Activated CD4-positive, alpha-beta T cell treated with anti-CD3 and anti-CD28 coated beads, Interleukin-2, amount 50 U/mL, for 4 hours (primary cell): ENCODE data around the gene CCDC68.
"Not testable (repeated sequence)": the region's sequence is repeated elsewhere in the genome, so short reads cannot be mapped to it uniquely, and the experiment has no call there.

Experiments used
- DNase-seq, 2 experiments: peaks; one replicate each; pipeline ENCODE4 v3.0.0-alpha.2; 2020

The CCDC68 gene

DNA sequence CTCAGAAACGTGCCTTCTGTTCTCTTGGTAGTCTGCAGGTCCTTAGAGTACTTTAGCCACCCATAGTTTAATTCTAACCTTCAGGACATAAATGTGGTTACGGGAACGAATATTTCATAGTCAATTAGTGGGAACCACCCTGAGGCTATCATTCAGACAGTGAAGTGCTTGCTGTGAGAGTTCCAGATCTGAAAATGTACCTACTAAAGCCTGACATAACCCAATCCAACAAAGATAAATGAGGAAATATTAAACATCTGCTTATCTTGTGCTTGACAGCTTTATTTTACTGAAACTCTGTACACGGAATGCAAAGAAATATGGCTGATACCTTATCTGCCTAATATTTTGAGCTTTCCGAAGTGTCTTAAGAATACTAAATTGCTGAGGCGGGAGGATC is 88.0 kb downstream of the CCDC68 start:
- DNase-seq: no peak

DNA sequence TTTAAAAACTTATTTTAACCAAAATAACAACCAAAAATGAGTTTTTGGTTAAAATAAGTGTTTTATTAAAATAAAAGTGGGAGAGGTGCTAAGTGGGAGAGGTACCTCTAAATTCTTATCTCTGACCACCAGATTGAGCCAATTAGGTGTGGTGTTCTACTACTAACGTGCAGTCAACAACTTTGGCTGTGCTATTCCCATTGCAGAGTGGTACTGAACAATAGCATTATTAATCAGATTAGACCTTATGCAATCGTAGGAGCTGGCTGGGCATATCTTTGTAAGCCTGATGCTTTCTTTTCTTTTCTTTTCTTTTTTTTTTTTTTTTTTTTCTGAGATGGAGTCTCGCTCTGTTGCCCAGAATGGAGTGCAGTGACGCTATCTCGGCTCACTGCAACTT is 92.1 kb downstream of the CCDC68 start:
- no peak for DNase-seq

DNA sequence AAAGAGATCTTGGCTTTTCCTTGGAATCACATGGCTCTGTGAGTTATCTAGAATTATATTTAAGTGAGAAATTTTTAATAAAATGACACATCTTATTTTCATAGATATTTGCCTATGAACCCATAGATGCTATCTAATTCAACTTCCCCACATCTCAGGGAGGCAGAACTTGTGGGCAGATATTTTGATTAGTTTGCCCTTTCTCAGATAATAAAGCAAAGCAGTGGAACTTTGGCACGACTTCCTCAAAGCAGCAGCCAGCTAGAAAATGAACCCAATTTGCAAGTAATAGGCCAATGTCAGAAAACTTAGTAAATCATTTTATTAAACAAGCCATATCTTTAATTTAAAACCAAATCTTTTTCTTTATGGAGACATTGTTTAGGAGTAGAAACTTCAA is 98.3 kb downstream of the CCDC68 start:
- DNase-seq: no peak

DNA sequence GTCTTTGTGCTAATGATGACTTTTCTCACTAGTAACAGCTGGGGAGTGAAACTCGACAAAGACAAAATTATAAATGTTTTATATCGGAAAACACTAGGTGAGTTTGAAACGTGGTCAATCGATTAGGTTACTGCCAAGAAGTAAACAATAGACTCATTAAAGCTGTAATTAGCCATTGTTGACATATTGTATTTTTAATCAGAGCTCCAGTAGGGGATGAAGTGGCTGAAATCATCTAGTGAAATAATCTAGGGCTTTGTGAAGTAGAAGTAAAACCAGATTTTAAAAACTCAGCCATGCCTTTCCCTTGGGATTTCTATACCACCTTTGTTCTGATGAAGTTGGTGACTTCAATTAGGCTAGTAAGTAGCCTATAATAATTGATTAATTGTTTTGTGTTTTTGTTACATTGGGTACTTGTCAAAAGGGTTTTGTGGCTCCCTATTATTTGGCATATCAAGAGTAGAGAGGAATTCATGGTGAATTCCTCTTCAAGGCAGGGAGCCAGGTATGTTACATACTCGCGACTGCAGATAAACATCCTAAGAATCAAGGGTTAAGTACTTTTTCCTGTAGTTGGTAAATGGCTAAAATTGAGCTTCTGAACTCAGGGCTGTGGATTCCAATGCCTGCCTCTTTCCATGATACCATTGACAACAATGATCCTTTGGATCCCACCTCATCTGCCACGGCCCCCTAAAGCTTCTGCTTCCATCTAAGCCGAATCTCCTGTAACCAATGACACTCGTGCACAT is 99.4 kb downstream of the CCDC68 start:
- no peak for DNase-seq

DNA sequence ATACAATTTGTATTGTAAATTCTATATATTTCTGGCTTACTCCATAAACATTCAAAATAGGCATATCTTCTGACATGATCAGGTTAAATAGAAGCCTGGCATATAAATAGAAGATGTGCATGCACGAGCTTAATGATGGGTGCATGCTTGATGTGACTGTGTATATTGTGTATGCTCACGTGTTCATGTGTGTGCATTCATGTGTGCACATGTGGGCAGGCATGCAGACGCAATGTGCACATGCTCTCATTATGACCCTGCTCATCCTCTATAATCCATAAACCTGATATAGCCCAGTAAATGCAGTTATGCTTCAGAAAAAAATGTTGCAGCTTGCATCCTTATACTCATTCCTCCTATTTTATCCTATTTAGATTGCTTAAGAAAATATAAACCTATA is 101.8 kb downstream of the CCDC68 start:
- no peak for DNase-seq

DNA sequence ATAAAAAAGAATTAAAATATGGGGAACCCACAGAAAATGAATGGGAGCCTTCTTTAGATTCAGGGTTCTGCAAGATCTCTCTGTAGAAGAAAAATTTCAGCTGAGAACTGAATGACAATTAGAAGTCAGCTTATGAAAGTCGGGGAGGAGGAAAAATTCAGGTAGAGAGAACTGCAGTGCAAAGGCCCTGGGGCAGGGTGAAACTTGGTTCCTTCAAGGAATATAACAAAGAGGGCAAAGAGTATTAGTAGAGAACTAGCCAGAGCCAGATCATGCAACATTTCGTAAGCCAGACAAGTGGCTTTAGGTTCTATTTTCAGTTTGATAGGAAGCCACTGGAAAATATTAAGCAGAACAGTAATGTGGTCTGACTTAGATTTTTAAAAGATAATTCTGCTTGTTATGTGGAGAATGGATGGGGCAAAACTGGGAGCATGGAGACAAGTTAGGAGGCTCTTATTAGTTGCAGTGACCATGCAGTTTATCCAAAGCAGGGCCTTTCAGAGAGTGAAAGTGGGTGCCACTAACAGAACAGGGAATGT is 103.1 kb downstream of the CCDC68 start:
- DNase-seq: no peak

DNA sequence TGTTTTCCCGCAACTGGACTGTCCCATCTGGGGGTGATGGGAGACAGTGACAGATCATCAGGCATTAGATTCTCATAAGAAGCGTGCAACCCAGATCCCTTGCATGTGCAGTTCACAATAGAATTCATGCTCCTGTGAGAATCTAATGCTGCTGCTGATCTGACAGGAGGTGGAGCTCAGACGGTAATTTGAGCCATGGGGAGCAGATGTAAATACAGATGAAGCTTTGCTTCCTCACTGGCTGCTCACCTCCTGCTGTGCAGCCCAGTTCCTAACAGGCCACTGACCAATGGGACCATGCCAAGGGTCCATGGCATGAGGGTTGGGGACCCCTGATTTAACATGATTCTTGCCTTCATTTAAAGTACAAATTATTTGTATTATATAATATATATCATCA is 104.2 kb downstream of the CCDC68 start:
- not testable (repeated sequence) for DNase-seq

DNA sequence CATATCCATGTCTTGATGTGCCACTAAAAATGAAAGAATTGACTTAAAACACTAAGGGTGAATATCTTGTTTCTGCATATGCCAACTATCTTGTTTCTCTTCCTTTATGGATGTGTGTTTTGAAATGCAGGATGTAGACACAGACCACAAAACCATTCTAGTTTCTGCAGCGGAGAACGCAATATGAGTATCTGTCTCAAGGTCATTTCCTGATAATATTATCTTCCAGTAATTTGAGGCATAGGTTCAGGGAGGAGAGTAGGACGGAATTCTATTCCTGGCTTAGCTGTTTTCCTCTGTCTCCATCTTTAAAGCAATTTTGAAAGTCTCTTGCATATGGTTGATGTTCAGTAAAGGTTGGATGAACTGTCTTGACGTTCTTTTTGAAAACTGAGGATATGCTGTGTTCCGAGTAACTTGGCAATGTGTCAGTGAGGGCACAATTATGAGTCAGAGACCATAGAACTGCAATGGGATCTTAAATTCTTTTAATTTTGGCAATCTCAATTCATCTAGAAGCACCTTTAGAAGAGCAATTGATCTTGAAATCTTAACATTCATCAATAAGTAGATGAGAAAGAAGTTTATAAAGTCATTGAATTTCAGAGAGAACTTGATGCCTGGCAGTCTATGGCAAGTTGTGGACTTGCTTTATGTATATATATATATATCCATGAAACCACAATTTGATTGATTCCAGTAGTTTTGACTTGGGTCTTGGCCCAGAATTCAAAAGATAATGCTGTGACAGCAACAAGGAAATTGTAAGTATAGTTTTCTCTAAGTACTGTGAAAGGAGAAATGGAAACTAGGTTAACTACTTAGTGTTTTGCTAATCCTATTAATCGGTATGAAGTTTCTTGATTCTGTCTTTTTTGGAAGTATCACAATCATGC is 106.2 kb downstream of the CCDC68 start:
- no peak for DNase-seq
